Calu3 (cell line): ENCODE data around the gene HERC5. TPM values are rescaled to one million over a fixed set of nuclear protein-coding genes. Genes with fewer than 3 reads are reported as not detected.

ENCODE experiments used
- Bru-seq: library from RNA; stranded (reverse); fragments of 400-500 nt; gene quantifications from one replicate; lab custom pipeline; 2021; lab: Mats Ljungman, UMichigan
- BruChase-seq, 2 experiments: library from RNA; stranded (reverse); fragments of 400-500 nt; gene quantifications; one replicate each; lab custom pipeline; 2021; lab: Mats Ljungman, UMichigan
- BruUV-seq: library from RNA; stranded (reverse); fragments of 400-500 nt; replicated peaks from 2 replicates; lab custom pipeline; 2021; lab: Mats Ljungman, UMichigan
- CTCF ChIA-PET: fragments of 300-600 bp; sonication (Branson Sonifier 250); formaldehyde crosslinking; loops from one replicate; lab custom pipeline; 2022; ENCODE audit warnings: antibody characterized with exemption; lab: Charles Lee
- DNase-seq: peaks from one replicate; pipeline ENCODE4 v3.0.0; 2022
- H3K27ac Mint-ChIP-seq: one replicate; pipeline ENCODE4 v1.8.0; 2022; ENCODE audit warnings: mixed read lengths; ENCODE audit not compliant: unreplicated experiment
- H3K27me3 Mint-ChIP-seq: one replicate; pipeline ENCODE4 v1.8.0; 2022; ENCODE audit warnings: mixed read lengths; ENCODE audit not compliant: unreplicated experiment
- H3K36me3 Mint-ChIP-seq: one replicate; pipeline ENCODE4 v1.8.0; 2022; ENCODE audit warnings: mild to moderate bottlenecking, moderate library complexity, mixed read lengths; ENCODE audit not compliant: insufficient read depth, unreplicated experiment
- H3K4me1 Mint-ChIP-seq: one replicate; pipeline ENCODE4 v1.8.0; 2022; ENCODE audit warnings: mild to moderate bottlenecking, low read depth, mixed read lengths; ENCODE audit not compliant: unreplicated experiment
- H3K4me3 Mint-ChIP-seq: one replicate; pipeline ENCODE4 v1.8.0; 2022; ENCODE audit warnings: mild to moderate bottlenecking, low read depth, moderate library complexity, mixed read lengths; ENCODE audit not compliant: unreplicated experiment
- H3K9me3 Mint-ChIP-seq: one replicate; pipeline ENCODE4 v1.8.0; 2022; ENCODE audit warnings: low read depth, mixed read lengths; ENCODE audit not compliant: unreplicated experiment
- CTCF ChIP-seq: fragments of 200-600 bp; IDR thresholded peaks from one replicate; pipeline ENCODE4 v1.8.0; 2022; ENCODE audit warnings: antibody characterized with exemption; ENCODE audit not compliant: unreplicated experiment
- intact Hi-C: fragments of 100-400 bp; cut with micrococcal nuclease; formaldehyde crosslinking; loops from one replicate; pipeline ENCODE4 v1.10.0; 2022; ENCODE audit not compliant: unreplicated experiment
- long read RNA-seq: library from polyadenylated mRNA; stranded (forward); transcript quantifications from one replicate; pipeline ENCODE4 v2.0.0, GENCODE V29; 2022
- total RNA-seq: library from RNA; stranded (reverse); gene quantifications from 2 replicates; pipeline ENCODE4 v1.2.3, GENCODE V29; 2022

Gene HERC5
- 20.1 and 44.2 TPM in 2 replicates for total RNA-seq
- percentile 85 among the genes with signal in this experiment for Bru-seq, nascent RNA
- percentile 78 among the genes with signal in this experiment for BruChase-seq, experiment 1, labeled RNA remaining after a 6-hour chase
- BruChase-seq, experiment 2, labeled RNA remaining after a 2-hour chase = percentile 64 among the genes with signal in this experiment
- long read RNA-seq, transcript HERC5-201 (23 exons, 3,513 nt) = major isoform, 56 of 75 reads
- long read RNA-seq, partial matches to known transcripts = 4 of 75 reads
- long read RNA-seq, other reads (novel, unspliced or antisense) = 15 of 75 reads

GRCh38 chr4:88456670-88457306, at the start of gene HERC5:
TSS of gene HERC5 (plus strand) at chr4:88457119. CDS start at chr4:88457270, 151 bp downstream.
- H3K27me3 Mint-ChIP-seq = no peaks in the 10 kb centered on the region

DNA sequence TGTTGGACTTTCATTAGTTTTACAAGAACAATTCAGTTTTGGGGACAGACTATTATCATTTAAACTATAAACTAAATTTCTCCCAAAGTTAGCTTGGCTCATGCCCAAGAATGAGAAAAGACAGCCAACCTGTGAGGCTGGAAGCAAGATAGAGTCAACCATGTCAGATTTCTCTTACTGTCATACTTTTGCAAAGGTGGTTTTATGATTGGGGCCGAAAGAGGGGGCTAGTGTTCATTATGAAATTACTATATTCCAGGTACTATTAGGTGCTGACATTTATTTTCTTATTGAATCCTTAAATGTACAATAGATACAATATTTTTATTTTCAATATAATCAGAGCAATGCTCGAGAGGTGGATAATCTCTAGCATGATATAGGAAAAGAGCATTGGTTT, 47.7 kb upstream of the HERC5 start:
- no peak overlapping the region for H3K4me3 Mint-ChIP-seq
- no peak for TF ChIP-seq CTCF
- intact Hi-C loops = no loop called here
- BruUV-seq = no TSS peak
- DNase-seq = no peak
- H3K36me3 Mint-ChIP-seq = no peaks in the 10 kb centered on the region
- H3K9me3 Mint-ChIP-seq = no peaks in the 10 kb centered on the region
- CTCF ChIA-PET = no interaction called here
- no peak overlapping the region for H3K27ac Mint-ChIP-seq
- H3K27me3 Mint-ChIP-seq = no peaks in the 10 kb centered on the region
- no peaks in the 10 kb centered on the region for H3K4me1 Mint-ChIP-seq

More at GRCh38 chr4:88456670-88457306, at the start of gene HERC5:
- peak; percentile 35 for TF ChIP-seq CTCF
- H3K4me3 Mint-ChIP-seq = peak within 1 kb of the TSS; percentile 78
- H3K4me1 Mint-ChIP-seq = no peaks in the 10 kb centered on the region
- intact Hi-C loops = loop anchor here (1.0 to 2.0 kb wide), 2 partner anchors 74 to 237 kb away; no protein-coding TSS in a partner anchor
- peak; percentile 88 for DNase-seq
- peaks cover 20% of the 10 kb centered on the region for H3K36me3 Mint-ChIP-seq
- H3K9me3 Mint-ChIP-seq = no peaks in the 10 kb centered on the region
- CTCF ChIA-PET = interaction anchor here (0.9 to 2.0 kb wide), 5 partner anchors 78 to 423 kb away, joined by 3 to 15 read pairs (median 3); partner anchors contain the start of genes HERC6 and PPM1K
- peak within 1 kb of the TSS; percentile 85 for H3K27ac Mint-ChIP-seq
- BruUV-seq = no TSS peak

DNA sequence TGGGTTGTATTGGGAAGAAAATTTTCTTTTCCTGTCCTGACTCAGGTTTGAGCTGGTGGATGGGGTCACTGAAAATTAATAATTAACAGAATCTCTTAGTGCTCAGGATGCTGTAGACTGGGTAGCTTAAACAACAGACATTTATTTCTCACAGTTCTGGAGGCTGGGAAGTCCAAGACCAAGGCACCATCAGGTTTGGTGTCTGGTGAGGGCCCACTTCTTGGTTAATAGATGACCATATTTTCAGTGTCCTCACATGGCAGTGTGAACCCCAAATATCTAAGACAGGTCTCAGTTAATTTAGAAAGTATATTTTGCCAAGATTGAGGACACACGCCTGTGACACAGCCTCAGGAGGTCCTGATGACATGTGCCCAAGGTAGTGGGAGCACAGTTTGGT, 47.1 kb upstream of the HERC5 start:
- DNase-seq = no peak
- BruUV-seq = no TSS peak
- Mint-ChIP-seq H3K36me3 (no peaks in the 10 kb centered on the region), H3K4me3 (no peak overlapping the region), H3K4me1 (no peaks in the 10 kb centered on the region), H3K27me3 (no peaks in the 10 kb centered on the region), H3K9me3 (no peaks in the 10 kb centered on the region), H3K27ac (no peak overlapping the region)
- CTCF ChIA-PET = no interaction called here
- no peak for TF ChIP-seq CTCF
- intact Hi-C loops = no loop called here

DNA sequence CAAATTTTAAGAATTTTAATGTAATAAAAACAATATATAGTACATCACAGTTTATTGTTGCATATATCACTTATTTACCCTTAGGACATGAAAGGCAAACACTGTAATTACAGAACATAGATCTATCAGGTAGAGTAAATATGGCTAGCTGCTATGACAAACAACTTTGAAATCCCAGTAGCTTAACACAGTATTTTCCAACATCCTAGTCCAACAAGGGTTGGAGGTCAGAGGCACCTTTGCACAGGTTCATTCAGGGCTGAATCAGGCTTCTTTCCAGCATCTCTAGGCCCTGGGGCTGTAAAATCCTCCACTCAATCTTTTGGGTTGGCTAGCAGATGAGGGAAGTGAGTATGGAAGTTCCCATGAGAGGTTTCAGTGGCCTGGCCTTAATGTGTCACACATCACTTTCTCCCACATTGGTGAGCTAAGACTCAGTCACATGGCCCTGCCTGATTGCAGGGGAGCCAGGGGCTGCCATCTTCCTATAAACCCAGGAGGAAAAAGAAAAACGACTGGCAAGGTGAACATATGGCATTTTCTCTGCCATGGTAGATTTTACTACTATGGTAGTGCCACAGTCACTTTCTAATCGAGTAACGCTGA, 45.3 kb upstream of the HERC5 start:
- H3K9me3 Mint-ChIP-seq = no peaks in the 10 kb centered on the region
- BruUV-seq = no TSS peak
- CTCF ChIA-PET = no interaction called here
- intact Hi-C loops = no loop called here
- no peaks in the 10 kb centered on the region for H3K4me1 Mint-ChIP-seq
- no peak for TF ChIP-seq CTCF
- no peak overlapping the region for H3K27ac Mint-ChIP-seq
- H3K36me3 Mint-ChIP-seq = no peaks in the 10 kb centered on the region
- H3K4me3 Mint-ChIP-seq = no peak overlapping the region
- no peak for DNase-seq
- H3K27me3 Mint-ChIP-seq = no peaks in the 10 kb centered on the region
